ENCODE results near the gene ELMO1. TPM values are rescaled to one million over a fixed set of nuclear protein-coding genes. Genes with fewer than 3 reads are reported as not detected.

ELMO1 gene
- total RNA-seq, 1 experiment from 2014 or later, result 7.8 TPM

DNA sequence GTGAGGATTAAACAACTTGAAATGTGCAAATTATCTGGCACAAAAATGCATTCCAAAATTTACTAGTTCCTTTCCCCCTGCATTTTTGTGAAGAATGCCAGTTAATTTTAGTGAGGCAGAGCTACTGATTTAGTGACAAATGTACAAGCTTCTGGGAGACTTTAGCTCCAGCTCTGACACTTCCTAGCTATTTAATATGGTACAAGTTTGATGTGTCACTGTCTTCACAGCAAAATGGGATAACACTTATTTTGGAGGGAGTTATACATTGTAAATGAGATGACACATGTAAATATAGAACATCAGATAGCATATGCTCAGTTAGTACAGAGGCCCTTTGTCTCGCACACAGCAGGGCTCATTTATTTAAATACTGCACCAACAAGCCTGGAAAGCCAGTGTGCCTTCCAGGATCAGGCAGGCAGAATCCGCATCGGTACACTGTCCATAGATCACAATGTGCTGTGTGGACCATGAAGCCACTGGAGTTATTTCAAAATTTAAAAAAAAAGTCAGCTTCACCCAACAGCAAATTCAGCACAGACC lies 48.7 kb downstream of the ELMO1 start:
- Histone ChIP-seq H3K23me2 (ENCODE audit: insufficient read length, low read depth, low read length, poor library complexity, severe bottlenecking) (no peaks in the 10 kb centered on the region), H3K4me1 (ENCODE audit: insufficient read depth, low read length) (peaks cover 2% of the 10 kb centered on the region; the same call in 1 of the 2 replicates), H3K9me3 (ENCODE audit: control insufficient read depth, low read depth, low read length) (no peaks in the 10 kb centered on the region), H3K27ac (ENCODE audit: insufficient read length, low read depth, low read length) (no peak overlapping the region), H3K27me3 (ENCODE audit: insufficient read depth, low read length) (no peaks in the 10 kb centered on the region), H3K79me1 (ENCODE audit: insufficient read depth, low read depth, low read length, poor library complexity, severe bottlenecking) (no peaks in the 10 kb centered on the region), H2AK5ac (ENCODE audit: insufficient read length, low read length) (no peak overlapping the region), H4K5ac (ENCODE audit: insufficient read length, low read depth, low read length) (no peak overlapping the region), H3T11ph (ENCODE audit: low read length) (no peak overlapping the region), H3K4ac (ENCODE audit: low read depth, low read length) (no peak overlapping the region), H2BK12ac (ENCODE audit: insufficient read length, low read depth, low read length) (no peak overlapping the region), H4K20me1 (ENCODE audit: control insufficient read depth, insufficient read depth, insufficient read length) (no peaks in the 10 kb centered on the region), H3K4me2 (ENCODE audit: insufficient read depth, insufficient read length, low read length) (no peak overlapping the region), H3K18ac (ENCODE audit: insufficient read length, low read depth, low read length) (no peak overlapping the region), H2AFZ (ENCODE audit: low read length) (no peak overlapping the region), H2BK20ac (ENCODE audit: low read depth, low read length, poor library complexity, severe bottlenecking) (no peak overlapping the region), H3K23ac (ENCODE audit: insufficient read length, low read depth, low read length) (peak overlapping the region; percentile 58), H3K9ac (ENCODE audit: extremely low read depth, insufficient read length, low read length) (no peak overlapping the region), H2BK120ac (ENCODE audit: low read depth, low read length, poor library complexity, severe bottlenecking) (no peak overlapping the region), H4K91ac (ENCODE audit: insufficient read length, low read depth, low read length) (no peak overlapping the region), H3K79me2 (ENCODE audit: insufficient read depth, low read length) (0 out of 2 replicates have a peak, but pooled peaks cover 2% of the 10 kb centered on the region), H3K14ac (ENCODE audit: insufficient read depth, low read length) (no peak overlapping the region), H2BK5ac (ENCODE audit: insufficient read length, low read length) (no peak overlapping the region), H3K56ac (ENCODE audit: insufficient read length, low read depth, low read length) (no peak overlapping the region), H4K8ac (replicated peaks; ENCODE audit: insufficient read length, low read depth, low read length) (no peak overlapping the region), H2BK15ac (ENCODE audit: low read depth, low read length) (no peak overlapping the region)
- no peaks in the 10 kb centered on the region; a peak in 1 of 5 replicates for H3K9me3 Mint-ChIP-seq
- peaks cover 15 to 18% of the 10 kb centered on the region in 2 experiments for H3K4me1 Mint-ChIP-seq
- peaks cover 0 to 2% (median 0%) of the 10 kb centered on the region in 3 experiments; a peak in 3 of 7 replicates for H3K36me3 Mint-ChIP-seq (ENCODE audit: insufficient read depth in 1 of 3, low read depth in 3 of 3)
- TF ChIP-seq, protein P1, sequence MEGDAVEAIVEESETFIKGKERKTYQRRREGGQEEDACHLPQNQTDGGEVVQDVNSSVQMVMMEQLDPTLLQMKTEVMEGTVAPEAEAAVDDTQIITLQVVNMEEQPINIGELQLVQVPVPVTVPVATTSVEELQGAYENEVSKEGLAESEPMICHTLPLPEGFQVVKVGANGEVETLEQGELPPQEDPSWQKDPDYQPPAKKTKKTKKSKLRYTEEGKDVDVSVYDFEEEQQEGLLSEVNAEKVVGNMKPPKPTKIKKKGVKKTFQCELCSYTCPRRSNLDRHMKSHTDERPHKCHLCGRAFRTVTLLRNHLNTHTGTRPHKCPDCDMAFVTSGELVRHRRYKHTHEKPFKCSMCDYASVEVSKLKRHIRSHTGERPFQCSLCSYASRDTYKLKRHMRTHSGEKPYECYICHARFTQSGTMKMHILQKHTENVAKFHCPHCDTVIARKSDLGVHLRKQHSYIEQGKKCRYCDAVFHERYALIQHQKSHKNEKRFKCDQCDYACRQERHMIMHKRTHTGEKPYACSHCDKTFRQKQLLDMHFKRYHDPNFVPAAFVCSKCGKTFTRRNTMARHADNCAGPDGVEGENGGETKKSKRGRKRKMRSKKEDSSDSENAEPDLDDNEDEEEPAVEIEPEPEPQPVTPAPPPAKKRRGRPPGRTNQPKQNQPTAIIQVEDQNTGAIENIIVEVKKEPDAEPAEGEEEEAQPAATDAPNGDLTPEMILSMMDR (conservative IDR thresholded peaks at IDR 0.05), result no peak
- no peak for DNase-seq
- WGBS (ENCODE audit: extremely low coverage, insufficient read length, low lambda C conversion rate), result no CpG with 5 or more reads among the region's 3 CpGs
- no peaks in the 10 kb centered on the region; the same call in 1 of the 2 replicates for H3K27me3 Mint-ChIP-seq (ENCODE audit: low read depth)
- no peak overlapping the region for H3K4me3 Mint-ChIP-seq
- no peak overlapping the region for H3K27ac Mint-ChIP-seq
